HG02973 (cell line): Measurements from ENCODE around the gene UCK2.
A peak's percentile ranks its signal among the peaks of the same experiment; 100 is the strongest.

Source experiments
- ATAC-seq: cut with Tn5 transposase; IDR thresholded peaks from one replicate; pipeline ENCODE4 v1.9.1; 2021; ENCODE audit warnings: moderate library complexity; ENCODE audit not compliant: unreplicated experiment

Gene UCK2

DNA sequence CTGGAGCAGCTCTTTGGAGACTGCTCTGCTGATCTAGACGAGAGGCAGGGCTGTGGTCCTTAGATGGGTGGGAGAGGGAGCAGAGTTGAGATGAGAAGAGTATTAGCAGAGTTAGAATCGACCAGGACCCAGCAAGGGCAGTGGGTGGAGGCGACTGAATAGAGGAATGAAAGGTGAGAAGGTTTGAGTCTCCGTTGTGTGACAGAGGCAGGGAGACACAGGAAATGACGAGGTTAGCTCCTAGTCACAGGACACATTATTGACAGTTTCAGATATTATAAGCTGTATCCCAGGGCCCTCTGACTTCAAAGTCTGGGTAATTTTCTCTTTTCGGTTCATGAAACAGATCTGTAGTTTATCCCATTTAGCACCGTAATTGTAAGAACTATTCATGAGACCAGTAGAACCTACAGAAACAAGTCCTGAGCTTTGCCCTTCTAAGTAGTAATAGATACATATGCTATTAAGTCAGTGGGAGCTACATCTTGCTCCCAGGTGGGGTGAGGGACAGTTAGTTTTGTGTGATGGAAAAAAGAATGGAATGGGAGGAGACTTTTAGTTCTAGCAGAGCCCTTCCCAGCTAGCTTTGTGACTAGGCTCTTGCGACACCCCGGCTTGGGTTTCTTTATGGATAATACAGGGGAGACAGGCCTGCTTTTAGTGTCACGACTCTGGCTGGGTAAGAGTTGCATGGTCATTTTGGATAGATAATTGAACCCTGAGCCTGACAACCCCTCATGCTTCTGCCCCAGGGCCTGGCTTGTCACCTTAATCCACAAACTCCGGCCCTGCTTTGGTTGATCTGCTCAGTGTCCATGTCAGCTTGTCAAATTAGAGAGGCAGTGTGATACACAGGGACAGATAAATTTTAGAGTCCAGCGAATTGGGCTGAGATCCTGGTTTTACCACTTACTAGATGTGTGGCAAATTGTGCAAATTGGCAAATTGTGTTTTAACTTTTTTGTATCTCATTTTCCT is 70.2 kb downstream of the UCK2 start:
- ATAC-seq, result no peak

DNA sequence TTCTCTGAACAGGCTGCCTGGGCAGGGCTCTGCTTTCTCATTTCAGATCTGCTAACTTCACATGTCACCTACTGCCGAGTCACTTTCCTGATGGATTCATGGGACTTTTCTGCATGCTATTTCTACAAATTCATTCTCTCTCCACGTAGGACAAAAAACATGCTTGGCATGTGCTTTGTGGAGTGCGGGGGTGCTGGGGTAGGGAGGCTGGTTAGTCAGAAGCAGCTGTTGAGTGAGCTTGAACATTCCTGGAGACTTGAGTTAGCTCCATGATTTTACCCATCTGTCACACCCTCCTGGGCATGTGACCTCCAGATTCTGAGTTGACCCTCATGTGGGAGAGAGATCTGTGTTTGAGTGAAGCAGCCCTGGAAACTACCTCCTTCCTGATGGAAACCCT is 71.4 kb downstream of the UCK2 start:
- ATAC-seq, result no peak

DNA sequence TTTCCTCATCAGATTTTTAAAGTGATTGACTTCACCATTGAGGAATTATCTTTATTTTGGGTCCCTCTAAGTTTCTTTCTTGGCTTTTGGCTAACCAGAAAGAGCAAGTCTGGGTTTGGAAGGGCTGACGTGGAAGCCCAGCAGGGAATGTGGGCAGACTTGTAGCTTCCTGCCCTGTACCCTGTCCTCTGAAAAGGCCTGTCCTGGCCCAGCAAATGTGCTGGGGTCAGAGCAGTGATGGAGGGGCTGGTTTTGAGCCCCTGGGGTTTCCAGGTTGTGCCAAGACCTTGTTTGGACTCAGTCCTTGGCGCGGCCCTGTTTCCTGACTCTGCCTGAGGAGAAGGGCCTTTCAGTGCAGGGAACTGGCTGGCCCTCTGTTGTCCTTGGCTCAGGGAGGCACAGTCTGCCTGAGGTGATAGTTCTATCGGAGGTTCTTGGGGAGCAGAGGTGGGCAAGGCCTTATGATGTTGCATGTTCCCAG is 72.1 kb downstream of the UCK2 start:
- no peak for ATAC-seq

DNA sequence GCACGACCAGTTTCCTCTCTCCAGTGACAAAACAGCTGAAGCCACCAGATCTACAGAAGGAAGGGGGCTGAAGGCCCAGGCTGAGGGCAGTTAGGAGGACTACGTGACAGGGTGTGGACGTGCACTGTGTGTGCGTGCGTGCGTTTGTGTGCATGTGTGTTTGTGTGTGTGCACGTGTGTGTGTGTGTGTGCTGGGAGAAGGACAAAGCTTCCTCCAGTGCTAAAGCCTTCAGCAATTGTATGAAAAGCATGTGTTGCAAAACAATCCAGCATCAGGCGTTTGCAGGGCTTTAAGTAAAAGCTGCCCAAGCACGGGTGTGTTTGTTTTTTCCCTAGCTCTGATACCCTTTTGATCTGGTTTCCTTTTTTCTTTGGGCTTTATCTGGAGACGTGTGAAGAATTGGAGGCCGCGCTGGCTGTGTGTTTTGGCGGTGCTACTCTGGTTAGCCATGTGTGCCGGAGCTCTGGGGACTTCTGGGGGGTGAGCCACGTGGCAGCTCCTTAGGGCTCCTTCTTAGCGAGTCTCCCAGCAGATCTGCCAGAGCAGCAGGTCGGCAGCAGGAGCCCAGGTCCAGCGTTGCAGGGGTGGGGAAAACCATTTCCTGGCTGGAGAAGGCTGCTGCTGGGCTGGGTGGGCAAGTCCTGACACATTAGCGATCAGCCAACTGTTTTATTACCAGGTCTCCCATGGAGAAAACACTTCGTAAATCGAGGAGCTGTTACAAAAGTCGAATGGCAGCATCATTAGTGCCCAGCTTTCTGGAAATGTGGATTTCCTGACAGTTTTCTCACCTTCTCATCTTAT is 73.4 kb downstream of the UCK2 start:
- no peak for ATAC-seq

DNA sequence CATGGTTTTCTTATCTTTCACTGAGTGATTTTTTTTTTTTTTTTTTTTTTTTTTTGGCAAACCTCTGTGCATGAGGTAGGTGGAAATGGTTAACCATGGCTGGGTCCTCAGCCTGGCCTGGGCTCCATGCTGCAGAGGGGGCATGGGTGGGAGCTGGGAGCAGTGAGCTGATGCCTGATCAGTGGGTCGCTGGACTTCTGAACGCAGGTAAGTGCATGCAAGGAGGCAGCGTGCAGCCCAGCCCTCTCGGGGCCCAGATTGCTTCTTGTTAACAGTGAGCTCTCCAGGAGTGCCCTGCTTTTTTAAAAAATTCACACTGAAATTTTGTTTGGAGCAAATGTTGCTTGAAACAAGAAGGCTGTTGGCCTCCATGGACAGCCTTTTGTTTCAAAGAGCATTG is 75.2 kb downstream of the UCK2 start:
- ATAC-seq, result no peak

DNA sequence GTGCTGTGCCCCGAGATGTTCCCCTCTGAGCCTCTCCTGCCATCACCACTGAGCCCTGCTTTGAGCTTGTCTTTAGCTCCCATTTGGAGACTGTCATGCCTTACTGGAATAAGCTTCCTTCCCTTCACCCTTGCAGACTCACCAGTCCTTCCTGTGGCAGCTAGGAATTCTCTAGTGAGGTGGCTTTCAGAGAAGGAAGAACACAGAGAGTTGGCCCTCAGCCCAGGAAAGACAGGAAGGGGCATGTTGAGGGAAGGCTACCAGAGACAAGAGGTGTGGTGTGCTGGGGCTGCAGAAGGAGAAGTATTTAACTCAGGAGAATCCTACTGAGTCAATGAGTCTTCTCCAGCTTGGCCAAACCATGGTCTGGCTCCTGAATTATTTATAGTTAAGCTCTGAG is 76.3 kb downstream of the UCK2 start:
- no peak for ATAC-seq

DNA sequence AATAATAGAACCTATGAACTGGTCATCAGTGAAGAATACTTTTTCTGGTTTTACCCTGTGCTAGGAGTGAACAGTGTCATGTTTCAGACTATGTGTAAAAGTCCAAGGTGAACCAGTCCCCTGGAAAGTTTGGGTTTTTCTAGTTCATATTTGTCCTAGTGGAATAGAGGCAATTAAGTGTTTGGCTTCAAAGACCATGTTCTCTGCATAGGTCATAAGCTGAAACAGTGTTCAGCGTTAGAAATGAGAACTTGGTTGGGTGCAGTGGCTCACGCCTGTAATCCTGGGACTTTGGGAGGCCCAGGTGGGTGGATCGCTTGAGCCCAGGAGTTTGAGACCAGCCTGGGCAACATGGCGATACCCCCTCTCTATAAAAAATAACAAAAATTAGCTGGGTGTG is 77.5 kb downstream of the UCK2 start:
- no peak for ATAC-seq

DNA sequence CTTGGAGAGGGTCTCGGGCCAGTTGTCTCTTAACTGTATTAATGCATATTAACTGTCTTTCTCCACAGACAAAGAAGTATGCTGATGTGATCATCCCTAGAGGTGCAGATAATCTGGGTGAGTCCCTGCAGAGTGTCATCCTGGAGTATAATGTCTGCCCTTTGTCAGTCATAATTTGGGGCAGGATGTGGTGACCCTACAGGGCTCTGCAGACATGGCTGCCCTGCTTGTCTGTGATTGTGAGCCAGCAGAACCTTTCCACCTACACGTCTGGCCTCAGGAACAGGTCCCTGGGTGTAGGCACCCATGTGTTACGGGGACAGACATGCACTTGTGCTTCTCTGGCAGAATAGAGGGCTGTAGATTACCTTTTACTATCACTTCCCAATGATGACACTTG is 78.4 kb downstream of the UCK2 start:
- no peak for ATAC-seq

DNA sequence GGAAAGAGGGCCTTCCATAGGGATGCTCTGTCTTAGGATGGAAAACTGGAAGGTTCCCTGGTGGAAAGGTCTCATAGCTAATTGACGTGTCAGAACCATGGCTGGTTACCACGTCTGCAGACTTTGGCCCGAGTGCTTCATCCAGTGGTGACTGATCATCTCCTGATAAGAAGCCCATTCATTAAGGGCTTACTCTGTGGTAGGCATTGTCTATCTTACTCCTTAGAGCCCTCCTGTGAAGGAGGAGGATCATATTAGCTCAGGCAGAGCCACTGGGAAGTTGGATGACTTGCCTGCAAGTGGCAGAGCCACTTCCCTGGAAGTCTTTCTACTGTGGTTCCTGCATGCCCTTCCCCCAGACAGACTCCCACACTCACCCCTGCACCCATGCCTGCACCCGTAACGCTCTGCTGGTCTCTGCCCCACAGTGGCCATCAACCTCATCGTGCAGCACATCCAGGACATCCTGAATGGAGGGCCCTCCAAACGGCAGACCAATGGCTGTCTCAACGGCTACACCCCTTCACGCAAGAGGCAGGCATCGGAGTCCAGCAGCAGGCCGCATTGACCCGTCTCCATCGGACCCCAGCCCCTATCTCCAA is 79.9 kb downstream of the UCK2 start:
- no peak for ATAC-seq

DNA sequence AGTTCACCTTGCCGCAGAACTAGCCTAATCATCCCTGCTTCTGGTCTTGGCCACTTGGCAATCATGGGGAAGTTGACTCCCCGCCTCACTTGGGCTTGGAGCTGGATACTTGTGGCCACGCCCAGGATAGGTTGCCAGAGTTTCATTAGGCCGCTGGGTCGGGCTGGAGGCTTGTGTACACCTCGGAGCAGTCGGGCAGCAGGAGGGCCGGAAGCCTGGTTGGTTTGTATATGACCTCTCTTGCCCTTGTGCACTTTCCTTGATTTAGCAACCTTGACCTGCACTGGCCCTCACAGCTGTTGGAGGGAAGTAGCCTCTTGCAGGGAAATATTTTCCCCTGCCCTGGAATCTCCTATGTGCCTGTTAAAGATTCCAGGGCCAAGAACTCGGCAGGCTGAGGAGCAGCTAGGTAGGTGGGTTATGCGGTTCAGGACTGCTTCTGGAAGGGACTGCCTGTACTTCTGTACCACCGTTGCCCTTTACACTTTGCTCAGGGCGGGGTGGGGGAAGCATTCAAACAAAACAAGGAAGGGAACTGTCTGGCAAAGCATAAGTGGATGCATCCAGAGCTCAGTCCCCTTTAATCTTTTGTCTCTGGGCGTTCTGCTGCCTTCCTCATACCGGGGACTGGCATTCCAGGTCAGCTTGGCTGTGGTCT is 83.5 kb downstream of the UCK2 start:
- no peak for ATAC-seq

DNA sequence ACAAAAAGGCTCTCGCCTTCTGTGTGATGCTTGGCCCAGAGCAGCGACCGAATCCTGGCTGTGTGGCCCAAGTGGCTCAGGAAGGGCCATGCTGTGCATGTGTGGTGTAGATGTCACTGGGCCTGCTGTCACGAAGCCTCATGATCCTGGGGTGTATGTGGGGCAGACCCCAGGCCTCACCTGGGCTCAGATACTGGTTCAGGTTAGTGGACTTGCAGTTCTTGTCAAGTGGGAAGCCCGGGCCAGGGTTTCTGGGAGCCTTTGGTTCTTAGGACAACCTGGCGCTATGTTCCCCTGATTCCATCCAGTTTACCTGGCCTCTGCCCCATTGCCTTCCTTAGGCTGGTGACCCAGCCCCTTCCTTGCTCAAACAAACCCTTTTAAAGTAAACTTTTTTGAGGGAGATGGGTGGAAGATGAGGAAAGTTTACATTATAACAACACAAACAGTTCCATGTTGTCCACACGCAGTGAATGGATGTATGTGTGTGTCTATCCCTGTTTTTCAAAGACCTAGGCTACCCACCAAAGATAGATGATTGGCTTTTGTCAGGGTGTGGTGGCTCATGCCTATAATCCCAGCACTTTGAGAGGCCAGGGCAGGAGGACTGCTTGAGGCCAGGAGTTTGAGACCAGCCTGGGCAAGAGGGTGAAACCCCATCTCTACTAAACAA is 84.3 kb downstream of the UCK2 start:
- ATAC-seq, result no peak

DNA sequence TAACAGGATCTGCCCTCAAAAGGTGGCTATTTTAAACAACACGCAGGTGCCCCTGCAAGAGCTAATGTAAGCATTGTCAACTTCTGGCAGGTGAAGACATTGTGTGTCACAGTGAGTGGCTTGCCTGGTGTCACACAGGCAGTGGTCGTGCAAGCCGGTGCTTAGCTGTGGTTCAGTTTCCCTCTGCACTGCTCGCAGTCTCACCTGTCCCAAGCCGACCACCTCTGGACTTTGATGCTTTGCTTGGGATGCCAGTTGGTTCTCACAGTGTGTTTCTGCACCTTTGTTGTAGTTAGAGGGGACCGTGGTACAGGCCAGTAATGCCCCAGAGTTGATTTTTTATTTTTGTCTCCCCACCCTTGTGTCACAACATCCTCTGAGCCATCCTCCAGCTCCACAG is 85.2 kb downstream of the UCK2 start:
- no peak for ATAC-seq

DNA sequence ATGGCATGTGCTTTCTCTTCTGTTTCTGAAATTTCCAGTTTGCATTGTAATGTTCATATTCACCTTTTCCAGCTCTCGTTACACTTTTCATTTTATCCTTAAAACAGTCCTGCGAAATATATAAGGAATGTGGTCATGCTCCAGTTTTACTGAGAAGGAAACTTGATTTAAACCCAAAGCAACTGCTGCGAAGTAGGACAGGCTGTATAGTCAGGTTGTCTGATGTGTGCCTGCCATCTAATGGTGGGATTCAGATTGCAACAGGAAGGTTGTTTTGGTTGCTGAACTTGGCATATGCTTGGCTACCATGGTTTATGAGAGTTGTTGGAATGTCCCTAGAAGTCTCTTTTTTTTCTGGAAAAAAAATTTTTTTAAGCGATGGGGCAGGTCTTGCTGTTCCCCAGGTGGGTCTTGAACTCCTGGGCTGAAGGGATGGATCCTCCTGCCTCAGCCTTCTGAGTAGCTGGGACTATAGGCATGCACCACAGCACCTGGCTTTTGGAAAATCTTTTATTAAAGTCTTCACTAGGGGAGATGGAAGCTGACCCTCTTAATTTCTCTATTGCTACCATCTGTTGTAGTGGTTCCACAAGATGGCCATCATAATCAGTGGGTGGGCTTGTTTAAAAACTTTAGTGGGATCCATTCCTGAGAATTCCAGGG is 86.9 kb downstream of the UCK2 start:
- peak; percentile 81 for ATAC-seq

DNA sequence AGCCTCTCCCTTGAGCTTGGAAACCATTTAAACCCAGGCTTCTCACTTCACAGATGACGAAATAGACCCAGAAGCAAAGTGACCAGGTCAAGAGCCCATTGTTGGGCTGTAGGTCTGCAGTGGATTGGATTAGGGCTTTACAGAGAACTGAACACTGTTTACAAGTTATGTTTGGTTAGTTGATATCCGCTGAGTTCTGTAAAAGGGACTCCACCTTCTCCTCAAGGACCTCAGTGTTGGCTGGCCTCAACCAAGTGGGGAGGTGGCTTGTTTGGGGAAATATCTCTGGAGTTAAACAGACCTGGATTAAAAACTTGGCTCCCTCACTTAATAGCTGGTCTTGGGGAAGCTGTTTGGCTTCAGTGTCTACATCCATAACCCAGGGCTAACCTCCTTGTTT is 88.1 kb downstream of the UCK2 start:
- no peak for ATAC-seq

DNA sequence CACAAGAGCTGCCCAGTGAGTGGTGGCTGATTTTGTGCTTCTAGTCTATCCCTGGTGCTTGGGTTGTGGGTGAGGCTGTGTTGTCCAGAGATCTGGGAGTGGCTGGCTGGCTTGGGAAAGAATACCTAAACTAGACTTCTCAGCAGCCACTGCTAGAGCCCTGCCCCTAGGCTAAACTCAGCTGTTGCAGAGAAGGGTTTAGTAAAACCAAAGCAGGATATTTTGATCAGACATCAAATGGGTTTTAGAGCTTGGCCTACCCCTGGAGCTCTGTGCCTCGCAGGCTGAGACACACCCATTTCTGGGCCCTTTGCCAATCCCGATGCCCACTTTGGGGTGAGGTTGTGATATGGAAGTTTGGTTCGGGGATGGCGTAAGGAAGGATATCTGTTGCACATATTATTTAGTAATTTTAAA is 88.5 kb downstream of the UCK2 start:
- ATAC-seq, result no peak

DNA sequence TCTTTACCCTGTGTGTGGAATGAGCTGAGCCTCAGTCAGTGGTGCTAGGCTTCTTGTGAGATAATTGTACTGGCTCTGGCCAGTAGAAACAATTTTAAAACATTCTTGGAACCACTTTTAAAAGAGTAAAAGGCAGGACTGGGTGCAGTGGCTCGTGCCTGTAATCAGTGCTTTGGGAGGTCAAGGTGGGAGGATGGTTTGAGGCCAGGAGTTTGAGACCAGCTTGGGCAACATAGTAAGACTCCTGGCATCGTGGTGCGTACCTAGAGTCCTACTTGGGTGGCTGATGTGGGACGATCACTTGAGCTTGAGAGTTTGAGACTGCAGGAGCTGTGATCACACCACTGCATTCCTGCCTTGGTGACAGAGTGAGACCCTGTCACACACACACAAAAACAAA is 89.8 kb downstream of the UCK2 start:
- no peak for ATAC-seq

DNA sequence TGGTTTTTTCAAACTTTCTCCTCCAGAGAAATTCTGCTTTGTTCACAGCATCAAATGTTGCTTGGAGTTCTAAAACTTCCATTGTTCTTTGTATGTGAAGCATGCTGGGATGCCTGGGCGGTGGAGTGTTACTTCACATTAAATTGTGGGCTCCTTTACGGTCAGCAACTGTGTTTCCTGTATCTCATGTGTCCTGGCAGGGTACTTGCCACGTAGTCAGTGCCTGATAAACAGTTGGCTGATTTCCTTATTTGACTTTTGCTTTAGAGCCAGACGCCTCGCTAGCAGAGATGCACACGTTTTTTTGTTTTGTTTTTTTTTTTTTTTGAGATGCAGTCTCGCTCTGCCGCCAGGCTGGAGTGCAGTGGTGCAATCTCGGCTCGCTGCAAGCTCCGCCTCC is 96.7 kb downstream of the UCK2 start:
- no peak for ATAC-seq

DNA sequence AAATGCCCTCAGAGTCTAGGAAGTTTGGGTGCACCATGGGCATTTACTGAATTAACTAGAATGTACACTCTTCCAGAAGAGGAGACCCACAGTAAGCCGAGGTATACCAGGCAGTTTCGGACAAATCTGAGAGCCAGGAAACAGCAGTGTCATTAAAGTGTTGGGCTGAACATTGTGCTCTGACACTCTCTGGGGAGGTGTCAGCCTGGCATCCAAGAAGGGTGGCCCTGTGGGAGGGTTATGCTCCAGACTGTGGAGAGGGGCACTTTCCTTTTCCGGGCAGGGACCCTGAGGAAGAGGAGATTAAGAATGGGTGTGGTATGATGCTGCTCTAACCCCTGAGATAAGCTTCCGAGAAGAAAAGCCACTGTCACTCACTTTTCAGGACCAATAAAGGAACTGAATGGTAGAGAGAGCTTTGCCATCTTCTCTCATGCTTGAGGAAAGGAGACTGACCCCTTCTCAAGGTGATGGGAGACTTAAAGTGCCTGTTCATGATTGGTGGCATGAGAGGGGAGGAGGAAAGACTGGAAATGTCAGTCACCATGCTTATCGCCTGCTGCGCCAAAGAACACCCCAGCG is 98.2 kb downstream of the UCK2 start:
- no peak for ATAC-seq

DNA sequence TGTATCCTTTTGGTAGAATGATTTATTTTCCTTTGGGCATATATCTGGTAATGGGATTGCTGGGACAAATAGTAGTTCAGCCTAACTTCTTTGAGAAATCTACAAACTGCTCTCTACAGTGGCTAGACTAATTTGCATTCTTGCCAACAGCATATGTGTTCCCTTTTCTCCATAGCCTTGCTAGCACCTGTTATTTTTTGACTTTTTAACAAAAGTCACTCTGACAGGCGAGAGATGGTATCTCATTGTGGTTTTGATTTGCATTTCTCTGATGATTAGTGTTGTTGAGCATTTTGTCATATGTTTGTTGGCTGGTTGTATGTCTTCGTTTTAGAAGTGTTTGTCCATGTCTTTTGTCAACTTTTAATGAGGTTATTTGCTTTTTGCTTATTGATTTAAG is 99.8 kb downstream of the UCK2 start:
- peak; percentile 62 for ATAC-seq
